HCT116 (cell line): ENCODE measurements around the gene NFIC. TPM values are rescaled to one million over a fixed set of nuclear protein-coding genes. Genes with fewer than 3 reads are reported as not detected.

Experiments
- ATAC-seq: fragments of 200-7000 bp; cut with Tn5 transposase; 2 replicates; pipeline ENCODE4 v1.9.1; 2020; ENCODE audit warnings: mild to moderate bottlenecking, moderate library complexity
- BruUV-seq: library from RNA; stranded (reverse); fragments of 400-500 nt; replicated peaks from 2 replicates; lab custom pipeline; 2021; lab: Mats Ljungman, UMichigan
- CTCF ChIA-PET: fragments of 300-600 bp; sonication (Branson Sonifier 250); formaldehyde crosslinking; loops from one replicate; lab custom pipeline; 2021; ENCODE audit warnings: antibody characterized with exemption; lab: Charles Lee
- POLR2A ChIA-PET: fragments of 300-600, 350-600 bp; sonication (Branson Sonifier 250); formaldehyde crosslinking; loops from one replicate; lab custom pipeline; 2021; ENCODE audit warnings: antibody characterized with exemption; lab: Charles Lee
- RAD21 ChIA-PET, 2 experiments: fragments of 300-600 bp; sonication (Branson Sonifier 250); formaldehyde crosslinking; loops; one replicate each; lab custom pipeline; 2023; ENCODE audit warnings: low total read pairs in 2 of 2; ENCODE audit not compliant: uncharacterized antibody in 2 of 2, unreplicated experiment in 2 of 2, low non-redundant PET in 1 of 2; lab: Charles Lee
- DNase-seq: peaks from one replicate; pipeline ENCODE4 v3.0.0-alpha.2; 2010; ENCODE audit warnings: low read depth, low spot score
- H2AFZ ChIP-seq: fragments of 200-600 bp; shearing (Covaris generic), sonication (generic); 2 replicates; pipeline ENCODE4 v1.6.1; 2017; ENCODE audit warnings: low read depth, mixed run types, mixed read lengths, antibody characterized with exemption, low read length; ENCODE audit not compliant: poor library complexity, severe bottlenecking
- H3K27ac ChIP-seq: 2 replicates; pipeline ENCODE4 v1.5.1; 2012; ENCODE audit warnings: low read depth, low read length
- H3K27me3 ChIP-seq: fragments of 200-600 bp; sonication (generic); 2 replicates; pipeline ENCODE4 v1.6.1; 2016; ENCODE audit warnings: mixed run types, low read length, mixed read lengths; ENCODE audit not compliant: insufficient read depth
- H3K36me3 ChIP-seq, 2 experiments: fragments of 200-500 bp in 1 of 2; fragments of 200-600 bp in 1 of 2; sonication (Bioruptor generic) in 1 of 2; sonication (generic) in 1 of 2; 2 replicates each; pipeline versions ENCODE4 v1.5.1 to v1.6.1; 2014 to 2016; ENCODE audit warnings: low read length in 2 of 2, inconsistent platforms in 1 of 2, mixed read lengths in 1 of 2, mixed run types in 1 of 2; ENCODE audit not compliant: insufficient read depth in 2 of 2, control insufficient read depth in 1 of 2
- H3K4me1 ChIP-seq, 2 experiments: fragments of 200-600 bp in 1 of 2; sonication (generic) in 1 of 2; 2 replicates each; pipeline versions ENCODE4 v1.5.1 to v1.6.1; 2012 to 2017; ENCODE audit warnings: low read length in 2 of 2, inconsistent platforms in 1 of 2, mild to moderate bottlenecking in 1 of 2, mixed read lengths in 1 of 2, mixed run types in 1 of 2, moderate library complexity in 1 of 2; ENCODE audit not compliant: insufficient read depth in 2 of 2, control insufficient read depth in 1 of 2
- H3K4me2 ChIP-seq: fragments of 200-600 bp; sonication (generic); 2 replicates; pipeline ENCODE4 v1.6.1; 2017; ENCODE audit warnings: mixed run types, low read length, mixed read lengths
- H3K4me3 ChIP-seq, 2 experiments: fragments of 200-600 bp in 1 of 2; sonication (generic) in 1 of 2; replicated peaks in 1 of 2; 2 replicates each; pipeline ENCODE4 v1.5.1; 2011 to 2016; ENCODE audit warnings: low read length in 2 of 2, control low read depth in 1 of 2, low read depth in 1 of 2, mild to moderate bottlenecking in 1 of 2, mixed read lengths in 1 of 2, mixed run types in 1 of 2
- H3K79me2 ChIP-seq: fragments of 200-600 bp; sonication (generic); 2 replicates; pipeline ENCODE4 v1.6.1; 2017; ENCODE audit warnings: mild to moderate bottlenecking, mixed run types, low read length, moderate library complexity, mixed read lengths; ENCODE audit not compliant: insufficient read depth
- H3K9ac ChIP-seq: fragments of 200-600 bp; sonication (generic); 2 replicates; pipeline ENCODE4 v1.6.1; 2016; ENCODE audit warnings: low read length, mixed read lengths
- H3K9me2 ChIP-seq: fragments of 200-600 bp; sonication (generic), shearing (Covaris generic); 2 replicates; pipeline ENCODE4 v1.6.1; 2017; ENCODE audit warnings: mixed run types, mild to moderate bottlenecking, moderate library complexity; ENCODE audit not compliant: insufficient read depth
- H3K9me3 ChIP-seq, 2 experiments: fragments of 200-500 bp in 1 of 2; fragments of 200-600 bp in 1 of 2; sonication (Bioruptor generic) in 1 of 2; sonication (generic) in 1 of 2; 2 replicates each; pipeline ENCODE4 v1.6.1; 2014 to 2017; ENCODE audit warnings: low read length in 2 of 2, mixed read lengths in 2 of 2, inconsistent platforms in 1 of 2, low read depth in 1 of 2, mild to moderate bottlenecking in 1 of 2, mixed run types in 1 of 2, moderate library complexity in 1 of 2; ENCODE audit not compliant: control insufficient read depth in 1 of 2, insufficient read depth in 1 of 2
- H4K20me1 ChIP-seq: fragments of 200-600 bp; sonication (generic), shearing (Covaris generic); 2 replicates; pipeline ENCODE4 v1.6.1; 2017; ENCODE audit warnings: mixed run types, mild to moderate bottlenecking, moderate library complexity; ENCODE audit not compliant: insufficient read depth
- CBX3 ChIP-seq: IDR thresholded peaks from 2 replicates; pipeline ENCODE4 v1.6.1; 2012; ENCODE audit warnings: low read depth
- CEBPB ChIP-seq: IDR thresholded peaks from 2 replicates; pipeline ENCODE4 v1.6.1; 2012; ENCODE audit warnings: low read depth
- CTCF ChIP-seq, 3 experiments: fragments of 200-600 bp in 1 of 3; sonication (generic) in 1 of 3; IDR thresholded peaks in 2 of 3; conservative IDR thresholded peaks in 1 of 3; 2 replicates each; pipeline ENCODE4 v1.5.1; 2012 to 2017; ENCODE audit warnings: low read depth in 2 of 3, low read length in 2 of 3, antibody characterized with exemption in 1 of 3, borderline replicate concordance in 1 of 3, control low read depth in 1 of 3, mild to moderate bottlenecking in 1 of 3, mixed read lengths in 1 of 3, mixed run types in 1 of 3, moderate library complexity in 1 of 3; ENCODE audit not compliant: insufficient read depth in 1 of 3
- EGR1 ChIP-seq: IDR thresholded peaks from 2 replicates; pipeline ENCODE4 v1.6.1; 2012; ENCODE audit warnings: low read depth
- ELF1 ChIP-seq: IDR thresholded peaks from 2 replicates; pipeline ENCODE4 v1.6.1; 2012; ENCODE audit warnings: low read depth, borderline replicate concordance
- EZH2 ChIP-seq: fragments of 200-600 bp; sonication (generic); IDR thresholded peaks from 2 replicates; pipeline ENCODE4 v1.6.1; 2017; ENCODE audit warnings: antibody characterized with exemption, mixed run types
- EZH2phosphoT487 ChIP-seq: fragments of 200-600 bp; IDR thresholded peaks from 2 replicates; pipeline ENCODE4 v1.6.1; 2018; ENCODE audit warnings: antibody characterized with exemption, borderline replicate concordance
- JUND ChIP-seq: IDR thresholded peaks from 2 replicates; pipeline ENCODE4 v1.6.1; 2012
- POLR2A ChIP-seq: IDR thresholded peaks from 2 replicates; pipeline ENCODE4 v1.7.0; 2011; ENCODE audit warnings: borderline replicate concordance; ENCODE audit not compliant: insufficient read depth, insufficient read length; ENCODE audit errors: extremely low read depth
- POLR2AphosphoS5 ChIP-seq: IDR thresholded peaks from 2 replicates; pipeline ENCODE4 v1.6.1; 2011; ENCODE audit warnings: mild to moderate bottlenecking, low read depth, low read length, moderate library complexity
- RAD21 ChIP-seq: IDR thresholded peaks from 2 replicates; pipeline ENCODE4 v1.6.1; 2012; ENCODE audit warnings: low read depth, mild to moderate bottlenecking
- REST ChIP-seq: IDR thresholded peaks from 2 replicates; pipeline ENCODE4 v1.6.1; 2012; ENCODE audit warnings: low read depth
- SIN3A ChIP-seq: IDR thresholded peaks from 2 replicates; pipeline ENCODE4 v1.6.1; 2012; ENCODE audit warnings: low read depth
- SP1 ChIP-seq: IDR thresholded peaks from 2 replicates; pipeline ENCODE4 v1.6.1; 2012; ENCODE audit warnings: low read depth
- SRF ChIP-seq: IDR thresholded peaks from 2 replicates; pipeline ENCODE4 v1.6.1; 2012; ENCODE audit warnings: low read depth
- TCF7L2 ChIP-seq: IDR thresholded peaks from 2 replicates; pipeline ENCODE4 v1.7.0; 2011; ENCODE audit warnings: borderline replicate concordance, inconsistent platforms; ENCODE audit not compliant: insufficient read depth, insufficient read length; ENCODE audit errors: extremely low read depth
- YY1 ChIP-seq: IDR thresholded peaks from 2 replicates; pipeline ENCODE4 v1.6.1; 2011; ENCODE audit warnings: low read length, low read depth, moderate library complexity, mild to moderate bottlenecking; ENCODE audit not compliant: insufficient replicate concordance; ENCODE audit errors: extremely low read depth
- ZFX ChIP-seq: fragments of 450-650 bp; IDR thresholded peaks from 2 replicates; pipeline ENCODE4 v1.6.1; 2017
- ZNF274 ChIP-seq: fragments of 200-500 bp; sonication (Bioruptor generic); IDR thresholded peaks from 2 replicates; pipeline ENCODE4 v1.6.1; 2014; ENCODE audit warnings: mild to moderate bottlenecking, low read depth, low read length, inconsistent platforms
- intact Hi-C: fragments of 100-400 bp; cut with micrococcal nuclease; formaldehyde crosslinking; loops from 2 replicates; pipeline ENCODE4 v1.10.0; 2022
- total RNA-seq: library from RNA; stranded (reverse); gene quantifications from one replicate; pipeline ENCODE4 v1.2.1, GENCODE V29; 2021; ENCODE audit not compliant: unreplicated experiment
- TF ChIP-seq, protein P1 (sequence below): IDR thresholded peaks from 2 replicates; pipeline ENCODE4 v1.6.1; 2012

NFIC gene
- total RNA-seq, 1 experiment from 2014 or later: 116 TPM

DNA sequence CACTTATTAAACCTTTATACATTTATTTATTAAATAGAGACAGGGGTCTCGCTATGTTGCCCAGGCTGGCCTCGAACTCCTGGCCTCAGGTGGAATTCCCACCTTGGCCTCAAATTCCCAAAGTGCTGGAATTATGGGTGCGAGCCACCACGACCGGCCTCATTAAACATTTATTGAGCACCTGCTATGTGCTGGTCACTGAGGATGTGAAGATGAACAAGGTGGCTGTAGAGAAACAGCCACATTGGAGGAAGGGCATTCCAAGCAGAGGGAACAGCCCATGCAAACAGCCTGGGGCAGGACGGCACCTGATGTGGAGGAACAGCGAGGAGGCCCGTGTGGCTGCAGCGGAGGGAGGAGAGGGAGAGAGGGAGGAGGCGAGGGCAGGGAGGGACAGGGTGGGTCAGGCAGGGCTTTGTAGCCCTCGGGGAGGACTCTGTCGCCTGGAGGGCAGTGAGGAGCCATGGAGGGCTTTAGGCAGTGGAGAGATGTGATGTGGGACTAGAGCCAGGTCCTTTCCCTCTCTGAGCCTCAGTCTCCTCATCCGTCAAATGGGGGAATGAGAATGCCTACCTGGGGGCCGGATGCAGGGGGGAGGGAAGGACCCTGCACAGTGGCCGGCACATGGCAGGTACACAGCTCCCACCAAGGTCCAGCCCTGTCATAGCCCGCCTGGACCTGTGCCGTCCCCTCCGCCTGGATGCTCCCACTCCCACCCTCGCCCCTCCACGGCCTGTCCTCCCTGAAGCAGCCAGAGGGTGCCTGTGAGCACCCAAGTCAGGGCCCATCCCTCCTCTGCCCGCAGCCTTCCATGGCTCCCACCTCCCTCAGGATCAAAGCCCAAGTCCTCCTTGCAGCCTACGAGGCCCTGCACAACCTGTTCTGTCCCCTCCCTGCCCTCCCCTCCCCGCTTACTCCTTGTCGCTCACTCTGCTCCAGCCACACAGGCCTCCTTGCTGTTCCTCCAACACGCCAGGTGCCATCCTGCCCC lies 21.5 kb upstream of the NFIC start:
- H4K20me1 ChIP-seq: no peaks in the 10 kb centered on the region
- POLR2A ChIA-PET: interaction anchor here (0.6 kb wide), 1 partner anchor 35 kb away, joined by 3 read pairs; no protein-coding TSS in a partner anchor
- H3K4me2 ChIP-seq: peak overlapping the region; percentile 99
- RAD21 ChIA-PET: no interaction called here
- H3K9ac ChIP-seq: no peak overlapping the region
- peaks cover 3 to 16% of the 10 kb centered on the region in 2 experiments for H3K4me1 ChIP-seq
- H3K36me3 ChIP-seq: no peaks in the 10 kb centered on the region
- CTCF ChIA-PET: interaction anchor here (0.8 to 1.0 kb wide), 2 partner anchors 35 to 126 kb away, joined by 3 to 4 read pairs; no protein-coding TSS in a partner anchor
- no peaks in the 10 kb centered on the region for H3K9me3 ChIP-seq
- H3K4me3 ChIP-seq: no peak overlapping the region
- H3K79me2 ChIP-seq: no peaks in the 10 kb centered on the region
- peak overlapping the region; percentile 2; the same call in 1 of the 2 replicates for H3K27ac ChIP-seq
- DNase-seq: no peak
- H3K27me3 ChIP-seq: no peaks in the 10 kb centered on the region
- intact Hi-C loops: no loop called here
- H3K9me2 ChIP-seq: no peaks in the 10 kb centered on the region
- no peak for ATAC-seq
- no TSS peak for BruUV-seq
- no peak overlapping the region for H2AFZ ChIP-seq
- TF ChIP-seq ZFX (no peak), SIN3A (no peak), SRF (no peak), CBX3 (no peak), YY1 (no peak), RAD21 (no peak), TCF7L2 (no peak), POLR2A (no peak), SP1 (no peak), ELF1 (no peak), JUND (no peak), EGR1 (no peak), CEBPB (no peak), REST (no peak), POLR2AphosphoS5 (no peak), ZNF274 (no peak), EZH2phosphoT487 (no peak), EZH2 (no peak), CTCF (IDR thresholded peaks at IDR 0.05 in 2 of 3, conservative IDR thresholded peaks at IDR 0.05 in 1 of 3; ENCODE audit: borderline replicate concordance in 1 of 3, insufficient read depth in 1 of 3, low read depth in 2 of 3, low read length in 2 of 3) (no peak)
- TF ChIP-seq, protein P1, sequence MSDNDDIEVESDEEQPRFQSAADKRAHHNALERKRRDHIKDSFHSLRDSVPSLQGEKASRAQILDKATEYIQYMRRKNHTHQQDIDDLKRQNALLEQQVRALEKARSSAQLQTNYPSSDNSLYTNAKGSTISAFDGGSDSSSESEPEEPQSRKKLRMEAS: no peak
- TF ChIP-seq, all 23 proteins: peak for 0
